K562 (cell line): Measurements from ENCODE around the gene MYOT. TPM values are rescaled to one million over a fixed set of nuclear protein-coding genes. Genes with fewer than 3 reads are reported as not detected.

ENCODE experiments used
- ATAC-seq: fragments of 200-7000 bp; cut with Tn5 transposase; 3 replicates; pipeline ENCODE4 v1.9.1; 2020; ENCODE audit warnings: moderate library complexity
- BruUV-seq: library from RNA; stranded (reverse); fragments of 400-500 nt; replicated peaks from 2 replicates; lab custom pipeline; 2021; lab: Mats Ljungman, UMichigan
- CTCF ChIA-PET: fragments of 300-600 bp; formaldehyde crosslinking; extraction: SDS; loops from one replicate; lab custom pipeline; 2021; ENCODE audit warnings: low intra/inter-chr PET ratio; lab: Yijun Ruan, JAX
- POLR2A ChIA-PET: fragments of 300-600, 350-650 bp; sonication (Branson Sonifier 250); formaldehyde crosslinking; extraction: SDS; loops from one replicate; lab custom pipeline; 2021; ENCODE audit warnings: antibody characterized with exemption, inconsistent platforms; lab: Yijun Ruan, JAX
- DNase-seq, 4 experiments: peaks; one replicate each; pipeline versions ENCODE4 v3.0.0 to v3.0.0-alpha.2; 2011 to 2018; ENCODE audit warnings: low spot score in 3 of 4, mixed read lengths in 3 of 4; ENCODE audit errors: extremely low read depth in 1 of 4
- FAIRE-seq: peaks from 2 replicates; lab custom pipeline; 2011; peaks lifted over from hg19 to GRCh38; lab: Jason Lieb, UNC
- H2AFZ ChIP-seq: 2 replicates; pipeline ENCODE4 v1.6.0; 2011; ENCODE audit warnings: low read depth, low read length, control low read depth, inconsistent platforms
- H3K27ac ChIP-seq: fragments of 200-600 bp; 3 replicates; pipeline ENCODE4 v1.8.0; 2011; ENCODE audit warnings: low read depth, mild to moderate bottlenecking, control low read depth, inconsistent platforms, low read length, moderate library complexity, mixed read lengths; ENCODE audit errors: extremely low read depth
- H3K27me3 ChIP-seq, 2 experiments: fragments of 300-600 bp in 1 of 2; 2 replicates in 1 of 2; 3 replicates in 1 of 2; pipeline versions ENCODE4 v1.6.0 to v1.8.0; 2011; ENCODE audit warnings: inconsistent platforms in 2 of 2, low read length in 2 of 2, mild to moderate bottlenecking in 1 of 2, mixed read lengths in 1 of 2, moderate library complexity in 1 of 2; ENCODE audit not compliant: control insufficient read depth in 2 of 2, insufficient read depth in 2 of 2
- H3K36me3 ChIP-seq: fragments of 300-600 bp; 3 replicates; pipeline ENCODE4 v1.8.0; 2011; ENCODE audit warnings: mild to moderate bottlenecking, low read length, inconsistent platforms; ENCODE audit not compliant: control insufficient read depth, insufficient read depth
- H3K4me1 ChIP-seq, 2 experiments: fragments of 200-600 bp in 1 of 2; replicated peaks in 1 of 2; 2 replicates in 1 of 2; 3 replicates in 1 of 2; pipeline versions ENCODE4 v1.5.1 to v1.8.0; 2011; ENCODE audit warnings: inconsistent platforms in 2 of 2, low read length in 2 of 2, mild to moderate bottlenecking in 1 of 2, mixed read lengths in 1 of 2, moderate library complexity in 1 of 2; ENCODE audit not compliant: control insufficient read depth in 2 of 2, insufficient read depth in 2 of 2
- H3K4me2 ChIP-seq: 2 replicates; pipeline ENCODE4 v1.6.1; 2011; ENCODE audit warnings: low read length, control low read depth, inconsistent platforms, mixed read lengths; ENCODE audit not compliant: insufficient read depth
- H3K4me3 ChIP-seq: fragments of 200-600 bp; sonication (generic), shearing (Covaris generic); 2 replicates; pipeline ENCODE4 v1.5.1; 2016; ENCODE audit warnings: control low read depth, inconsistent platforms
- H3K79me2 ChIP-seq: fragments of 200-600 bp; 3 replicates; pipeline ENCODE4 v1.8.0; 2011; ENCODE audit warnings: low read length, inconsistent platforms; ENCODE audit not compliant: control insufficient read depth, insufficient read depth
- H3K9ac ChIP-seq, 2 experiments: 2 replicates each; pipeline versions ENCODE4 v1.6.0 to v1.6.1; 2011; ENCODE audit warnings: low read depth in 2 of 2, low read length in 2 of 2, control low read depth in 1 of 2, inconsistent platforms in 1 of 2, mild to moderate bottlenecking in 1 of 2, mixed read lengths in 1 of 2; ENCODE audit not compliant: insufficient read depth in 1 of 2
- H3K9me1 ChIP-seq: one replicate; pipeline ENCODE4 v1.6.0; 2011; ENCODE audit warnings: inconsistent platforms, mild to moderate bottlenecking, low read length, moderate library complexity; ENCODE audit not compliant: control insufficient read depth, insufficient read depth
- H3K9me3 ChIP-seq: replicated peaks from 2 replicates; pipeline ENCODE4 v1.5.1; 2011; ENCODE audit warnings: low read depth, low read length, inconsistent platforms; ENCODE audit not compliant: control insufficient read depth, insufficient read depth
- H4K20me1 ChIP-seq: replicated peaks from 2 replicates; pipeline ENCODE4 v1.6.1; 2011; ENCODE audit warnings: low read length, inconsistent platforms, mixed read lengths; ENCODE audit not compliant: control insufficient read depth, insufficient read depth
- NR2F6 ChIP-seq: fragments of 450-650 bp; formaldehyde crosslinking; IDR thresholded peaks from 2 replicates; pipeline ENCODE4 v1.4.0; 2020; ENCODE audit warnings: mild to moderate bottlenecking
- RFX7 ChIP-seq: fragments of 250-450 bp; sonication (Bioruptor Pico); IDR thresholded peaks from 2 replicates; pipeline ENCODE4 v1.5.1; 2021; ENCODE audit warnings: mild to moderate bottlenecking
- SPI1 ChIP-seq: IDR thresholded peaks from 2 replicates; pipeline ENCODE4 v1.6.1; 2011; ENCODE audit warnings: low read depth, low read length, control low read depth, borderline replicate concordance
- TRIM28 ChIP-seq: fragments of 450-650 bp; IDR thresholded peaks from 2 replicates; pipeline ENCODE4 v1.6.1; 2017
- ZFP30 ChIP-seq: fragments of 250-450 bp; sonication (Bioruptor Pico); IDR thresholded peaks from 2 replicates; pipeline ENCODE4 v1.8.0; 2022; ENCODE audit warnings: moderate library complexity, mild to moderate bottlenecking, inconsistent platforms, borderline replicate concordance
- ZNF436 ChIP-seq: fragments of 250-450, 450-650 bp; sonication (Bioruptor Pico); formaldehyde crosslinking; IDR thresholded peaks from 2 replicates; pipeline ENCODE4 v1.7.0; 2020; ENCODE audit warnings: mild to moderate bottlenecking
- ZNF589 ChIP-seq: fragments of 200-800 bp; sonication (Bioruptor generic); IDR thresholded peaks from 2 replicates; pipeline ENCODE4 v1.6.1; 2016; ENCODE audit warnings: low read depth, missing genetic modification characterization, missing compliant biosample characterization
- WGBS: fragments of 100-300 bp; shearing (Covaris generic); methylation state at CpG from one replicate; pipeline ENCODE4 v1.1.6; 2016; ENCODE audit warnings: low coverage, mixed read lengths; ENCODE audit not compliant: insufficient coverage; ENCODE audit errors: missing lambda C conversion rate; 5-methylcytosine and 5-hydroxymethylcytosine counted together
- in situ Hi-C: fragments of 300-500 bp; cut with MboI; formaldehyde crosslinking; loops from 4 replicates; pipeline ENCODE4 v1.15.0; 2018; ENCODE audit warnings: inconsistent platforms, mixed read lengths
- intact Hi-C: fragments of 100-400 bp; cut with micrococcal nuclease; formaldehyde crosslinking; loops from 2 replicates; pipeline ENCODE4 v1.14.2; 2022
- polyA plus RNA-seq, 8 experiments: library from polyadenylated mRNA; depleted of rRNA in 4 of 8; stranded (reverse) in 5 of 8; unstranded in 3 of 8; fragments of >200 nt; fragmentation: Nextera tagmentation in 2 of 8; fragmentation: Illumina TruSeq in 1 of 8; extraction: Ambion mirVana in 2 of 8; extraction: Trizol in 1 of 8; gene quantifications; 2 replicates each; pipeline versions ENCODE4 v1.2.1 to v1.2.3, GENCODE V29; 2011 to 2014; ENCODE audit warnings: inconsistent platforms in 1 of 8, missing spikeins in 1 of 8
- total RNA-seq, 7 experiments: library from RNA; depleted of rRNA in 6 of 7; stranded (reverse); fragments of >200 nt in 6 of 7; fragmentation: Illumina TruSeq in 2 of 7; extraction: Trizol in 2 of 7; gene quantifications; 2 replicates each; pipeline versions ENCODE4 v1.2.1 to v1.2.3, GENCODE V29; 2011 to 2021; ENCODE audit warnings: low replicate concordance in 1 of 7
- TF ChIP-seq, protein P1 (sequence below): fragments of 450-650 bp; IDR thresholded peaks from 2 replicates; pipeline ENCODE4 v1.6.1; 2018; ENCODE audit warnings: mild to moderate bottlenecking, low read depth; ENCODE audit not compliant: partially characterized antibody

The MYOT gene
- total and polyA plus RNA-seq, 9 of the 15 experiments (the other 6 are each of a cell fraction or from before 2014, with no cell fraction given), result 0.24 to 0.38 TPM; not detected in 7

DNA sequence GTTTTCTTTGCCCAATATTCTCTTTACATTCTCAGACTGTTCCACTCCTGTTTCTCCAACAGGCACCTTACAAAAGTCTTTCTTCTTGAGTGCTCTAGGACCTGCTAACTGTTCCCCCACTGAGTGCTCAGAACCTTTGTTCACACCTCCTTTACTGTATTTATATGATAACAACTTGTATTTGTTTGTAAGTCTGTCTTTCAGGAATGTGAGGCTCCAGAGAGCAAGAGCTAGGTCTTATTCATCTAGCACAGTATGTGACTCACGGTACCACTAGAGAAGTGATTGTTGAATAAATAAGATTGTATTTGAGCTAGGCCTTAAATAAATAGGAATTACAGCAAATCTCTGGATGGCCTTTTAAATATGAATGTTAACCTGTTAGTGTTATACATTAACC is 42.5 kb upstream of the MYOT start:
- WGBS, result 6% methylated on average over 1 of the region's 1 CpG
- Histone ChIP-seq H3K9me3 (no peaks in the 10 kb centered on the region), H3K4me2 (no peak overlapping the region), H2AFZ (no peak overlapping the region), H3K27ac (no peak overlapping the region), H3K9ac (no peak overlapping the region), H3K79me2 (no peaks in the 10 kb centered on the region), H3K27me3 (0 out of 5 replicates have a peak, but pooled peaks cover 0 to 2% of the 10 kb centered on the region in 2 experiments), H3K36me3 (no peaks in the 10 kb centered on the region), H4K20me1 (no peaks in the 10 kb centered on the region), H3K4me1 (no peaks in the 10 kb centered on the region), H3K4me3 (no peak overlapping the region), H3K9me1 (no peaks in the 10 kb centered on the region)
- FAIRE-seq, result no peak
- POLR2A ChIA-PET, result interaction anchor here (0.6 kb wide), 1 partner anchor 87 kb away, joined by 3 read pairs; no protein-coding TSS in a partner anchor
- TF ChIP-seq ZNF436 (CRISPR knock-in tag) (no peak), NR2F6 (CRISPR knock-in tag) (no peak)
- in situ Hi-C loops (no loop called here), intact Hi-C loops (loop anchor here (10.0 kb wide), 1 partner anchor 200 kb away; no protein-coding TSS in a partner anchor)
- ATAC-seq, result no peak
- DNase-seq, result no peak
- BruUV-seq, result no TSS peak
- CTCF ChIA-PET, result no interaction called here

DNA sequence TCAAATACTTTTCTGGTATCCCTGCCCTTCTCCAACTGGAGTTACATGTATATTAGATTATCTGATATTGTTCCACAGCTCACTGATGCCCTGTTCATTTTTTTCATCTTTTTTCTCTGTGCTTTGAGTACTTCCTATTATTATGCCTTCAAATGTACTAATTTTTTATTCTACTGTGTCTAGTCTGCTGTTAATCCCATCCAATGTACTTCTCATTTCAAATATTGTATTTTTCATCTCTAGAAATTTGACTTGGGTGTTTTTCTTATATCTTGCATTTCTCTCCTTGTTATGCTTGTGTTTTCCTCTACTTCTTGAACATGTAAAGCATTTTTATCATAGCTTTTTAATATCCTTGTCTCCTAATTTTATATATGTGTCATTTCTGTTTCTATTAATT is 41.6 kb upstream of the MYOT start:
- Histone ChIP-seq H3K9me1 (no peaks in the 10 kb centered on the region), H3K36me3 (no peaks in the 10 kb centered on the region), H3K27me3 (0 out of 5 replicates have a peak, but pooled peaks cover 0 to 2% of the 10 kb centered on the region in 2 experiments), H3K4me1 (no peaks in the 10 kb centered on the region), H2AFZ (no peak overlapping the region), H3K4me2 (no peak overlapping the region), H3K27ac (no peak overlapping the region), H3K9ac (no peak overlapping the region), H3K79me2 (no peaks in the 10 kb centered on the region), H3K9me3 (no peaks in the 10 kb centered on the region), H4K20me1 (no peaks in the 10 kb centered on the region), H3K4me3 (no peak overlapping the region)
- ChIA-PET POLR2A (no interaction called here), CTCF (no interaction called here)
- BruUV-seq, result no TSS peak
- ATAC-seq, result no peak
- intact Hi-C loops, result loop anchor here (10.0 kb wide), 1 partner anchor 201 kb away; no protein-coding TSS in a partner anchor
- in situ Hi-C loops, result no loop called here
- FAIRE-seq, result no peak
- no peak for DNase-seq
- TF ChIP-seq ZNF589 (CRISPR knock-in tag) (no peak), TRIM28 (peak; percentile 66; the same call in 1 of the 2 replicates), SPI1 (no peak), ZFP30 (peak; percentile 92), RFX7 (CRISPR knock-in tag) (no peak)
- TF ChIP-seq, protein P1, sequence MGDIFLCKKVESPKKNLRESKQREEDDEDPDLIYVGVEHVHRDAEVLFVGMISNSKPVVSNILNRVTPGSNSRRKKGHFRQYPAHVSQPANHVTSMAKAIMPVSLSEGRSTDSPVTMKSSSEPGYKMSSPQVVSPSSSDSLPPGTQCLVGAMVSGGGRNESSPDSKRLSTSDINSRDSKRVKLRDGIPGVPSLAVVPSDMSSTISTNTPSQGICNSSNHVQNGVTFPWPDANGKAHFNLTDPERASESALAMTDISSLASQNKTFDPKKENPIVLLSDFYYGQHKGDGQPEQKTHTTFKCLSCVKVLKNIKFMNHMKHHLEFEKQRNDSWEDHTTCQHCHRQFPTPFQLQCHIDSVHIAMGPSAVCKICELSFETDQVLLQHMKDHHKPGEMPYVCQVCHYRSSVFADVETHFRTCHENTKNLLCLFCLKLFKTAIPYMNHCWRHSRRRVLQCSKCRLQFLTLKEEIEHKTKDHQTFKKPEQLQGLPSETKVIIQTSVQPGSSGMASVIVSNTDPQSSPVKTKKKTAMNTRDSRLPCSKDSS, result peak; percentile 63
